Measurements from ENCODE around the gene KLF7. TPM values are rescaled to one million over a fixed set of nuclear protein-coding genes. Genes with fewer than 3 reads are reported as not detected.

The KLF7 gene
- total RNA-seq, 1 experiment from 2014 or later: 17.1 TPM

DNA sequence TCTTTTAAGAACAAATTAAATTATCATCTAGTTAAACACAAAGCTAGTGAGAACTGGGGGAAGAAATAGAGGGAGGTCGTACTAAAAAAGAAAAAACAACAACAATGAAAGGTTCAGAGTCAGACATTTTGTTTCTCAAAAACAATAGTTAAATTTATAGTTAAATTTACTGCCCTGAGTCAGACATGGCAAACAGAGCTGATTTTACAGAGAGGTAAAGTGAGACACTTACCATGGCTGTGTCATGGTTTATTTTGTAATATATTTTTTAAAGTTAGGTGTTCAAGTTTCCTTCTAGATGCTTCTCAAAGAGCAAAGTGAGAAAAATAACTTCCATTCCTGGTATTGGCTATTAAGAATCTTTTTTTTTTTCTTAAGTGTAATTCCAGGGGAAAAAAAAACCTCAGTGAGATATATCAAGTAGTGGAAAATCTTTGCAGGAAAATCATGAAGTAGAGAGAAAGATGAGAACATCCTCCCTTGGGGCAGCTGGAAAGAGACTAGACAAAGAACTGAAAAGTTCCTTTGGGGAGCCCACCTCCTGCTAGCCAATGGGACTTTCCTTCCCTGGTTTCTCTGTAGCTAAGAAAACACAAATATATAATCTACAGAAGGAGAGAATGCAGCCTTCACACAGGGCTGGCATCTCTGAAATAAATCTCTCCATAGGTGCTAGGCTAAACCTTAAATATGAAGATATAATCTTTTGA is 12.3 kb downstream of the KLF7 start:
- TF ChIP-seq SIN3A (IDR thresholded peaks at IDR 0.05; ENCODE audit: borderline replicate concordance, insufficient read depth, low read depth, low read length) (no peak), POLR2AphosphoS5 (IDR thresholded peaks at IDR 0.05; ENCODE audit: low read depth, low read length) (no peak), TCF7L2 (IDR thresholded peaks at IDR 0.05; ENCODE audit: low read depth, low read length) (no peak)
- TF ChIP-seq, protein P1, sequence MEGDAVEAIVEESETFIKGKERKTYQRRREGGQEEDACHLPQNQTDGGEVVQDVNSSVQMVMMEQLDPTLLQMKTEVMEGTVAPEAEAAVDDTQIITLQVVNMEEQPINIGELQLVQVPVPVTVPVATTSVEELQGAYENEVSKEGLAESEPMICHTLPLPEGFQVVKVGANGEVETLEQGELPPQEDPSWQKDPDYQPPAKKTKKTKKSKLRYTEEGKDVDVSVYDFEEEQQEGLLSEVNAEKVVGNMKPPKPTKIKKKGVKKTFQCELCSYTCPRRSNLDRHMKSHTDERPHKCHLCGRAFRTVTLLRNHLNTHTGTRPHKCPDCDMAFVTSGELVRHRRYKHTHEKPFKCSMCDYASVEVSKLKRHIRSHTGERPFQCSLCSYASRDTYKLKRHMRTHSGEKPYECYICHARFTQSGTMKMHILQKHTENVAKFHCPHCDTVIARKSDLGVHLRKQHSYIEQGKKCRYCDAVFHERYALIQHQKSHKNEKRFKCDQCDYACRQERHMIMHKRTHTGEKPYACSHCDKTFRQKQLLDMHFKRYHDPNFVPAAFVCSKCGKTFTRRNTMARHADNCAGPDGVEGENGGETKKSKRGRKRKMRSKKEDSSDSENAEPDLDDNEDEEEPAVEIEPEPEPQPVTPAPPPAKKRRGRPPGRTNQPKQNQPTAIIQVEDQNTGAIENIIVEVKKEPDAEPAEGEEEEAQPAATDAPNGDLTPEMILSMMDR (IDR thresholded peaks at IDR 0.05): no peak
- TF ChIP-seq, protein P2, sequence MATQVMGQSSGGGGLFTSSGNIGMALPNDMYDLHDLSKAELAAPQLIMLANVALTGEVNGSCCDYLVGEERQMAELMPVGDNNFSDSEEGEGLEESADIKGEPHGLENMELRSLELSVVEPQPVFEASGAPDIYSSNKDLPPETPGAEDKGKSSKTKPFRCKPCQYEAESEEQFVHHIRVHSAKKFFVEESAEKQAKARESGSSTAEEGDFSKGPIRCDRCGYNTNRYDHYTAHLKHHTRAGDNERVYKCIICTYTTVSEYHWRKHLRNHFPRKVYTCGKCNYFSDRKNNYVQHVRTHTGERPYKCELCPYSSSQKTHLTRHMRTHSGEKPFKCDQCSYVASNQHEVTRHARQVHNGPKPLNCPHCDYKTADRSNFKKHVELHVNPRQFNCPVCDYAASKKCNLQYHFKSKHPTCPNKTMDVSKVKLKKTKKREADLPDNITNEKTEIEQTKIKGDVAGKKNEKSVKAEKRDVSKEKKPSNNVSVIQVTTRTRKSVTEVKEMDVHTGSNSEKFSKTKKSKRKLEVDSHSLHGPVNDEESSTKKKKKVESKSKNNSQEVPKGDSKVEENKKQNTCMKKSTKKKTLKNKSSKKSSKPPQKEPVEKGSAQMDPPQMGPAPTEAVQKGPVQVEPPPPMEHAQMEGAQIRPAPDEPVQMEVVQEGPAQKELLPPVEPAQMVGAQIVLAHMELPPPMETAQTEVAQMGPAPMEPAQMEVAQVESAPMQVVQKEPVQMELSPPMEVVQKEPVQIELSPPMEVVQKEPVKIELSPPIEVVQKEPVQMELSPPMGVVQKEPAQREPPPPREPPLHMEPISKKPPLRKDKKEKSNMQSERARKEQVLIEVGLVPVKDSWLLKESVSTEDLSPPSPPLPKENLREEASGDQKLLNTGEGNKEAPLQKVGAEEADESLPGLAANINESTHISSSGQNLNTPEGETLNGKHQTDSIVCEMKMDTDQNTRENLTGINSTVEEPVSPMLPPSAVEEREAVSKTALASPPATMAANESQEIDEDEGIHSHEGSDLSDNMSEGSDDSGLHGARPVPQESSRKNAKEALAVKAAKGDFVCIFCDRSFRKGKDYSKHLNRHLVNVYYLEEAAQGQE (IDR thresholded peaks at IDR 0.05; ENCODE audit: insufficient read depth in 1 of 2, low read depth in 2 of 2, low read length in 1 of 2): no peak
- POLR2A ChIA-PET: no interaction called here

GRCh38 chr2:207151048-207151447 is 14.7 kb downstream of the KLF7 start:
- TF ChIP-seq SIN3A (IDR thresholded peaks at IDR 0.05; ENCODE audit: borderline replicate concordance, insufficient read depth, low read depth, low read length) (no peak), POLR2AphosphoS5 (IDR thresholded peaks at IDR 0.05; ENCODE audit: low read depth, low read length) (no peak), TCF7L2 (IDR thresholded peaks at IDR 0.05; ENCODE audit: low read depth, low read length) (no peak)
- TF ChIP-seq, protein P1 (IDR thresholded peaks at IDR 0.05): no peak
- TF ChIP-seq, protein P2 (IDR thresholded peaks at IDR 0.05; ENCODE audit: insufficient read depth in 1 of 2, low read depth in 2 of 2, low read length in 1 of 2): no peak
- in situ Hi-C loops (cut with HindIII; ENCODE audit: low pct_unique_long_range_greater_than_20kb, low sequenced_read_pairs) (no loop called here), intact Hi-C loops (cut with micrococcal nuclease; ENCODE audit: unreplicated experiment) (no loop called here)
- Histone ChIP-seq H3K4me3 (ENCODE audit: low read depth in 2 of 2, low read length in 2 of 2) (no peak overlapping the region), H3K9me3 (ENCODE audit: control insufficient read depth, insufficient read depth, low read depth, low read length) (no peaks in the 10 kb centered on the region), H3K27me3 (ENCODE audit: control insufficient read depth, insufficient read depth, low read length) (no peaks in the 10 kb centered on the region), H3K36me3 (ENCODE audit: control insufficient read depth, insufficient read depth, low read length) (no peaks in the 10 kb centered on the region), H3K4me1 (ENCODE audit: control insufficient read depth, insufficient read depth, low read length) (peaks cover 24% of the 10 kb centered on the region), H3K27ac (ENCODE audit: low read length) (no peak overlapping the region)
- BruUV-seq (replicated peaks): no TSS peak
- no peak for ATAC-seq
- POLR2A ChIA-PET: no interaction called here
- no peak for DNase-seq (ENCODE audit: low read depth, low spot score)
- CTCF ChIA-PET: no interaction called here

More for the DNA sequence above, 12.3 kb downstream of the KLF7 start:
- no peaks in the 10 kb centered on the region for H3K9me3 ChIP-seq (ENCODE audit: control insufficient read depth, insufficient read depth, low read depth, low read length)
- no peaks in the 10 kb centered on the region for H3K27me3 ChIP-seq (ENCODE audit: control insufficient read depth, insufficient read depth, low read length)
- CTCF ChIA-PET: interaction anchor here (0.5 to 0.7 kb wide), 2 partner anchors 269 to 301 kb away, joined by 3 to 4 read pairs; no protein-coding TSS in a partner anchor
- no peaks in the 10 kb centered on the region for H3K36me3 ChIP-seq (ENCODE audit: control insufficient read depth, insufficient read depth, low read length)
- in situ Hi-C loops (cut with HindIII; ENCODE audit: low pct_unique_long_range_greater_than_20kb, low sequenced_read_pairs): no loop called here
- DNase-seq (ENCODE audit: low read depth, low spot score) (no peak), ATAC-seq (no peak)
- H3K4me1 ChIP-seq (ENCODE audit: control insufficient read depth, insufficient read depth, low read length): peaks cover 28% of the 10 kb centered on the region
- no TSS peak for BruUV-seq (replicated peaks)
- intact Hi-C loops (cut with micrococcal nuclease; ENCODE audit: unreplicated experiment): no loop called here
- H3K27ac ChIP-seq (ENCODE audit: low read length): peak overlapping the region; percentile 64
- H3K4me3 ChIP-seq (ENCODE audit: low read depth in 2 of 2, low read length in 2 of 2): no peak overlapping the region
